Cardiac muscle cell (in vitro differentiated cells and primary cell): ENCODE measurements around the gene TTC21A. TPM values are rescaled to one million over a fixed set of nuclear protein-coding genes. Genes with fewer than 3 reads are reported as not detected.
A peak's percentile ranks its signal among the peaks of the same experiment; 100 is the strongest.

Source experiments
- DNase-seq, 2 donors: peaks; one replicate each; pipeline versions ENCODE4 v3.0.0 to v3.0.0-alpha.2; 2010 to 2017; ENCODE audit warnings: low read depth in 1 of 2, low spot score in 1 of 2
- H3K27ac ChIP-seq: fragments of 200-600 bp; sonication (generic); 2 replicates; pipeline ENCODE4 v1.5.1; 2016
- H3K27me3 ChIP-seq: fragments of 200-600 bp; sonication (generic); 2 replicates; pipeline ENCODE4 v1.6.0; 2016; ENCODE audit warnings: control low read depth
- H3K36me3 ChIP-seq: fragments of 200-600 bp; sonication (generic); 2 replicates; pipeline ENCODE4 v1.5.1; 2016; ENCODE audit warnings: control low read depth
- H3K4me1 ChIP-seq: fragments of 200-600 bp; sonication (generic); 2 replicates; pipeline ENCODE4 v1.8.1; 2017; ENCODE audit warnings: low read depth, mild to moderate bottlenecking, mixed run types
- H3K4me3 ChIP-seq: fragments of 200-600 bp; sonication (generic); 2 replicates; pipeline ENCODE4 v1.5.1; 2016; ENCODE audit warnings: mild to moderate bottlenecking
- H3K9me3 ChIP-seq: fragments of 200-600 bp; sonication (generic); 2 replicates; pipeline ENCODE4 v1.5.1; 2017; ENCODE audit warnings: low read depth, mild to moderate bottlenecking, control low read depth
- CTCF ChIP-seq: IDR thresholded peaks from 2 replicates; pipeline ENCODE4 v1.5.1; 2012; ENCODE audit warnings: low read depth, mild to moderate bottlenecking, low read length
- polyA plus RNA-seq: library from polyadenylated mRNA; unstranded; fragments of >200 nt; fragmentation: Nextera tagmentation; extraction: Ambion mirVana; gene quantifications from 2 replicates; pipeline ENCODE4 v1.2.1, GENCODE V29; 2016
- total RNA-seq: library from RNA; depleted of rRNA; stranded (reverse); fragments of >200 nt; gene quantifications from 2 replicates; pipeline ENCODE4 v1.2.3, GENCODE V29; 2016

The TTC21A gene
- total and polyA plus RNA-seq, 2 experiments from 2014 or later: 3.1 to 4.2 TPM

GRCh38 chr3:39164414-39164813, 56.9 kb downstream of the TTC21A start:
- H3K4me1 ChIP-seq: peaks cover 8% of the 10 kb centered on the region
- no peak overlapping the region for H3K4me3 ChIP-seq

DNA sequence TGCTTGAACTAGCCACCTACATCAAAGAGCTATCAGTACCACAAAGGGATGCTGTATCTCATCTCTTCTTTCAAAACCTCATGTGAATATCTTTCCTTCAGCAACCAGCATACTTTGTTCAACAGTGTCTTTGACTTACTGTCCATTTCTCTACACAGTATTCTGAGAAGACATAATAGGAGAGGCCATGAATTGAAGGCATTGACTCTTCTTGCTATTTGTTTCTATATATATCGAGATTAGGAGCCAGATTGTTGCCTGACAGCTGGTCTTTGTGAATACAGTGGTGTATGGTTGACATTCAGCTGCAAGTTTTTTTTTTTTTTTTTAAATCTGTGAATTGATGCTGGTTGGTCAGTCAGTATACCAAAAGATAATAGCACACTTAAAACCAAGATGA, 58.0 kb downstream of the TTC21A start:
- TF ChIP-seq CTCF: no peak
- Histone ChIP-seq H3K27me3 (no peaks in the 10 kb centered on the region), H3K4me3 (no peak overlapping the region), H3K27ac (no peak overlapping the region), H3K9me3 (no peaks in the 10 kb centered on the region), H3K36me3 (no peaks in the 10 kb centered on the region), H3K4me1 (peaks cover 8% of the 10 kb centered on the region)
- DNase-seq: no peak

More at GRCh38 chr3:39164414-39164813, 56.9 kb downstream of the TTC21A start:
- H3K27me3 ChIP-seq: no peaks in the 10 kb centered on the region
- H3K36me3 ChIP-seq: no peaks in the 10 kb centered on the region
- no peak overlapping the region for H3K27ac ChIP-seq
- TF ChIP-seq CTCF: no peak
- no peaks in the 10 kb centered on the region for H3K9me3 ChIP-seq
- DNase-seq: no peak

DNA sequence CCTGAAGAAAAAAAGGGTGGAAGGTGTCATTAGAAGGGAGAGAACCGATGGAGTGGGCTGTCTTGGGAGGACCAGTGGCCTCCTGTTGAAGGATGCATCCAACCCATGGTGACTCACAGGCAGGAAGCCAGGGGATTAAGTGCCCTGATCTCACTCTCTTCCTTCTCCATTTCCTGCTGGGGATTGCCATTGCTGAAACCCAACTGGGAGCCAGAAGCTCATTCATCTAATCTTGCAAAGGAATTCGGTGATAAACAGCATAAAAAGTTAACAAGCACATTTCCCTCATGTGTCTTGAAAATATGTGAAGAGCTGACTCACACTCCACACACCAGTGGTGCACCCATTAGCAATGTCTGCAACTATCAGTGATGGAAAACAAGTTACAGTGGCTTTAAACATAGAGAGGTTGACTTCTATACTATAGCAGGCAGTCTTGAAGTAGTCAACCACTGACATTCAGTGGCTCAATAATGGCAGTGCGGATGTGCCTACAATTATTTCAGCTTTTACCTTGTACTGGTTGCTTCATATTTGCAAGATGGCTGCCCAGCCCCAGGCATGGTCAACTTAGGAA, 58.7 kb downstream of the TTC21A start:
- no peak overlapping the region for H3K27ac ChIP-seq
- no peaks in the 10 kb centered on the region for H3K36me3 ChIP-seq
- H3K9me3 ChIP-seq: no peaks in the 10 kb centered on the region
- H3K4me1 ChIP-seq: peaks cover 8% of the 10 kb centered on the region
- H3K27me3 ChIP-seq: no peaks in the 10 kb centered on the region
- no peak overlapping the region for H3K4me3 ChIP-seq
- DNase-seq: peak in 1 of 2 donors; percentile 92
- TF ChIP-seq CTCF: peak; percentile 19

- no peak overlapping the region for H3K27ac ChIP-seq
- no peak for TF ChIP-seq CTCF
- H3K4me3 ChIP-seq: no peak overlapping the region
- no peaks in the 10 kb centered on the region for H3K27me3 ChIP-seq
- H3K9me3 ChIP-seq: no peaks in the 10 kb centered on the region
- DNase-seq: peak in 1 of 2 donors; percentile 97
- peaks cover 8% of the 10 kb centered on the region for H3K4me1 ChIP-seq
- H3K36me3 ChIP-seq: no peaks in the 10 kb centered on the region
These were observed 59.6 kb downstream of the TTC21A start for GRCh38 chr3:39166932-39167532.

- H3K9me3 ChIP-seq: no peaks in the 10 kb centered on the region
- no peaks in the 10 kb centered on the region for H3K27me3 ChIP-seq
- no peak overlapping the region for H3K4me3 ChIP-seq
- no peak for TF ChIP-seq CTCF
- DNase-seq: no peak
- peaks cover 8% of the 10 kb centered on the region for H3K4me1 ChIP-seq
- H3K36me3 ChIP-seq: no peaks in the 10 kb centered on the region
- H3K27ac ChIP-seq: no peak overlapping the region
These were observed 60.8 kb downstream of the TTC21A start for GRCh38 chr3:39168156-39168780.
